ENCODE results near the gene CBX8.

The CBX8 gene

DNA sequence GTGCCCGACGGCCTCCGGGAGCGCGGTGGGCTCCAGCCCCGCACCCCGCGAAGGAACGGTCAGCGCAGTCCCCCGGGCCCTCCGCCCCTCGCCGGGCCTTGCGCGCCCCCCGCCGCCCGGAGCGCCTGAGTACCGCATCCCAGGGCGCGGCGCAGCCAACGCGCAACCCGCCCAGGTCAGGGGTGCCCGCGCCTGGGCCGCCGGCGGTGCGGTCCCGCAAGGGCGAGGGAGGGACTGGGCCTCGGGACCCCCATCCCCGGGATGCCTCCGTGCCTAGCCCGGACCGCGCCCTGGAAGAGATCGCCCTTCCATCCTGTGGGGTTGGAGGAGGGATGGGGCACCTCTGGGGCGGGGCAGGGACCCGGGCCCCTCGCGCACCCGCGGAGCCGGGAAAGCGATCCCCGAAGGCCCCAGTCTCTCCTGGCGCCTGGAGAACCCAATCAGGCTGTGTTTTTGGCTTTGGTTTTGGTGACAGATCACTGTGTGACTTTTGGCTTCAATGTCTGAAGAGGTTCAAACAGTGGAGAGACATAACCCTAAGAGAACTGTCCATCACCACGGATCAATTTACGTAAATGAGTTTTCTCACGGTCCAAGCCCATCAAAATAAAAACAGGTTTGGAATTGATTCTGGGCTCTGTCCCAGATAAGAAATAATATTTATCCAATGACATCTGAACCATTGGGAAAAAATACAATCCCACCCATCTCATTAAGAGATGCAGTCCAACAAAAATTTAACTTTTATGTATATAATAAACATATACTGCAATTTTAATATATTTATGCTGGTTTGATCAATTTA lies 48.4 kb downstream of the CBX8 start:
- DNase-seq = no peak

DNA sequence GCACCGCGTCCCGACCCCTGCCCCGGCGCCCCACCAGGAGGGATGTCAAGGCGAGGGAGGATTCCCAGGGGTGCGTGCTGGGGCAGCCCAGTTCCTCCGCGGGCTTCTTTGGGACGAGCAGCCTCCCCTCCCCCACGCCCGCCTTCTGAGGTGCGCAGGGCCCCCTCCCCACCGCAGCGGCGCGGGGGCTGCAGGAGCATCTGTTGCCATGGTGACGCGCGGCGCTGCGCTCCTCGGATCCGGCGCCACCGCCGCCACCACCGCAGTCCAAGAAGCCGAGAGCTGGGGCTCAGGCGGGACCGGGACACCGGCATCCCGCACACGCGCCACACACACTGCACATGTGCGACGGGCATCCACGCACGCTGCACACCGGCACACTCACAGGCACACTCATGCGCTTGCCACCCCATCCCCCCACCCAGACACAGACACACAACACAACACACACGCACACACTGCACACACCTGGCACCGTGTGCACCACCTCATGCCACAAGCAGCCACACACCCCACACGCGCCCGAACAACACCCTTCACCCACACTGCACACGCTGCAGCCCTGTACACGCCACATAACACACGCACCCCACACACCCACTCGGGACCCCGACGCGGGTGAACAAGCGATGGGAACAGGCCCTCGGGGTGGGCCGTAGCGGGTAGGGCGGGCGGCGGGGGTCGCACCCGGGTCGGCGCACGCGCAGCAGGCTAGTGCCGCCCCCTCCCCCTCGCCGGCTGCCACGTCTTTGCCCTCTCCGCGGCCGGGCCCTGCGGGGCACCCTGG lies 49.2 kb downstream of the CBX8 start:
- DNase-seq = no peak

DNA sequence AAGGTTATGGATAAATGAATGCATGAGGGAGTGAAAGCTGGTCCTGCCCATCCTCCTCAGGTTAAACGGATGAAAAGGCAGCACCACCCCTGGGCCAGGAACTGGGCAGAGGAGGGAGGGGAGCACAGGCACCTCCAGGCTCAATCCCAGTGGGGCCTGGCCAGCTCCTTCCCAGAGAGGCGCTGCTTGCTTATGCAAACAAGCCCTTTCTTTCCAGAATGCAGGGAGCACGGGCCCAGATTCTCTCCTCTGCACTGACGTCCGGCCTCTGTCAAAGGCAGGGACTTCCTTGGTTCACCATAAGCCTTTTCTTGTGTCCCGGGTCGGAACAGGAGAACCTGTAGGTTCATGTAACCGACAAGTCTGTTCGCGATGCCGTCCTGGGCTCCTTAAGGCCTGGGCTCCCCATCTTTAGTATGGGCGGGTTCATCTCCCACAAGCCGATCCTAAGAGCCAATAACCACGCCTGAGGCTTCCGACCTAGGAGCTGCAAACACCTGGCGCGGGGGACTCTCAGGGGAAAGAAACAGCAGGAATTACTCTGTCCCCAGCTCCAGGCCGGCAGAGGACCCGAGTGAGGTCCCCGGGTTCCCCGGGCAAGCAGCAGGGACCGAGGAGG lies 49.9 kb downstream of the CBX8 start:
- DNase-seq = no peak

DNA sequence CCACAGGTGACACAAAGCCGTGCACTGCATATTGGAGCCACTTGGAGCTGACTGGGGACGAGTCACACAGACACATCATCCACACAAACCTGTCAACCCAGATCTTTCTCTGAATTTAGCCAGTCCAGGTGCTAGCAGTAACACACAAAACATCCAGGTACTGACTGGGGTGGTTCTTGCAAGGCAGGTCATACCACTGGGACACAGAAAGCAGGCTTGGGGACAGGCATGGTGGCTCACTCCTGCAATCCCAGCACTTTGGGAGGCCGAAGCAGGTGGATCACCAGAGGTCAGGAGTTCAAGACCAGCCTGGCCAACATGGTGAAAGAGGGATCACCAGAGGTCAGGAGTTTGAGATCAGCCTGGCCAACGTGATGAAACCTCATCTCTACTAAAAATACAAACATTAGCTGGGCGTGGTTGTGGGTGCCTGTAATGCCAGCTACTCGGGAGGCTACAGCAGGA lies 51.2 kb downstream of the CBX8 start:
- no peak for DNase-seq

DNA sequence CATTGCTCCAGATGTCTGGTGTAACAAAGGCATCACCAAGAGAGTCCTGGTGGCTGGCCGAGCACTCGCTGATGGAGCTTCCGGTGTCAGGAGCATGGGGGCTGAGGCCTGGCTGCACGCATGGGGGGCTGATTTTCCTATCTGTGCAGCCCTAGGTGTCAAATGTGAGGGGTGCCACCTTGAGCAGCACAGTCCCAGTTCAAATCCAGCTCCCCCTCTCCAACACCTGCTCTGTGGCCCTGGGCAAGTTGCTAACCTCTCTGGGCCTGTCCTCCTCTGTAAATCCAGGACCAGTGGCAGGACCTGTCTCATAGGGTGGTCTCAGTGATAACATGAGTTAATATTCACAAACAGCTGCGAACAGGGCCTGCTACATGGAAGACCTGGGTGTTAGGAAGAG lies 53.3 kb downstream of the CBX8 start:
- no peak for DNase-seq

DNA sequence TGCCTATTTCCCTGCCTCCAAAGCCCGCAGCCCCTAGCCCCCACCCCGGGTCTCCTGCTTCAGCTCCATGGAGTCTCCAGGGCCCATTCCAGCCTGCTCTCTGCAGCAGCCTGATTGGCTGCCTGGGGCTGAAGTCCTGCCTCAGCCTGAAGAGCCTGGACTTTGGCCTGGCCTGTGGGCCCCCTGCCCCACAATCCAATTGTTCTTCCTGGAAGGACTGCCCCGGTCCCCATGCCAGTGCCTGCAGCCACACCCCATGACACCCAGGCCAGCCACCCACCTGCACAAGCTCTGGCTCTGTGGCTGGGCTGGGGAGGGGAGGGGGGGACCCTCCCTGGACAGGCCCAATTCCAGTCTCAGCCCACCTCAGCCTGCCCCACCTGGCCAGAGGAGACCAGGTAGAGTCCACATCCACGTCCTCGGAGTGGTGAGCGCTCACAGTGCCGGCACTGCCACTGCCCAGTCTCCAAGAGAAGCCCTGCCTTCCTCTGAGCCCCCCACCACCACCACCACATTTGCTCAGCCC lies 53.9 kb downstream of the CBX8 start:
- no peak for DNase-seq

DNA sequence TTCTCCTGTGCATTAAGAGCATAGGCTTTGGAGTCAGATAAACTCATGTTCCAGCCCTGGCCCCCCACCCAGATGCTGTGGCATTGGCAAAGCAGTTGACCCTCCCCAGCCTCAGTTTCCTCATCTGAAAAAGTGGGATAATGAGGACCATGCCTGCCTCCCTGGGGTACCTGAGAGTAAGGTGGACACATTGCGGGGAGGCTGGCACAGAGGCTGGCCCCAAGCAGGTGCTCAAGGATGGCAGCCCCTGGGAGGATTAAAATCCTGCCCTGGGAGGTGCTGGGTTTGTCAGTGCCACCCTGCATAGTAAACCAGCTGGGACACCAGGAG lies 54.3 kb downstream of the CBX8 start:
- no peak for DNase-seq
